ENCODE results near the gene TSPAN9.

DNA sequence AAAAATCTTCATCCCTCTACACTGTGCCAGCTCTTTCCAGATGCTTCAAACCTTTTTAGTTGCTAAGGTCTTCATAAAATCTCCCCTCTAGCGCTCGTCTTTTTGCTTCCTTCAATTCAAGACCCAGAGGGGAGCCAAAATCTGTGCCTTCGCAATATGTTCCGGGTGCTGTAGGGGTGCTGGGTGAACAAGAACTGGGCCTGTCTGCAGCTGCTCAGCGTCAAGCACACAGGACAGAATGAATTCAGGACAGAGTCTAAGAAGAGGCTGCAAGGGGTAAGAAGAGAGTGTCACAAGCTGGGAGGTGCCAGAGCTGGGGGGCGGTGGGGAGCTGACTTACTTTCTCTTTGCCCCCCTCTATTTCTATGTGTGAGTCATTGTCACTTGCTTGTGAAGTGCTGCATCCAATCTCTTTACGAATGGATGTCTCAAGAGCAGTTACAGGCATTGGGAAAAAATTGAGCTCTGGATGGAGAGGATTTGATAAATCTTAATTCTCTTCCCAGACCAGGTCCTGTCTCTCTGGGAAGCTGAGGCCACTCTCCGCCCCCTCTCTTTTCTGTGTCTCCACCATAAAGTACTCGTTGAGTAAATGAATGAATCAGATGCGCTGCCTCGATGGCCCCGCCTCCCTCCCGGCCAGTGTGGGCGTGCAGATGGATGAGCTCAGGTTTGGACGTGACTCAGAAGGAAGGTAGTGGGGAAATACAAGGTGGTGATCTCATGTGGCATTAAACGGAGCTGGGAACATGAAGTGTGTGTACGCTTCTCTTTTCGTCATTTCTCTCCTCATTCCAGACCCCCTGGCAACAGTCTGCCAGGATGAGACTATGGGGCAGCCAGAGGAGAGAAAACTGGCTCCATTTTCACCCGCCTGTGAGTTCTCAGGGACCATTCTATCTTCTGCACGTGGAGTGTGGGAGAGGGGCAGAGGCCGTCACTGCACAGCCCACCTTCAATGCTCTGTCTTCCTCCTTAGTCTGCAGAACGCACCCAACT, 91.3 kb downstream of the TSPAN9 start:
- TF ChIP-seq CTCF (conservative IDR thresholded peaks at IDR 0.05; ENCODE audit: low read depth in 2 of 2) (no peak), EZH2 (IDR thresholded peaks at IDR 0.05; ENCODE audit: low read depth, unreplicated experiment) (no peak), CREB1 (CRISPR knock-in tag; IDR thresholded peaks at IDR 0.05; ENCODE audit: low read depth) (no peak)
